ENCODE measurements around the gene ANKRD42. TPM values are rescaled to one million over a fixed set of nuclear protein-coding genes. Genes with fewer than 3 reads are reported as not detected.
"Not testable (repeated sequence)": the region's sequence is repeated elsewhere in the genome, so short reads cannot be mapped to it uniquely, and the experiment has no call there.

ANKRD42 gene
- total RNA-seq, 1 donor from 2014 or later = 11.5 TPM

GRCh38 chr11:83265331-83265730, 71.8 kb downstream of the ANKRD42 start:
- DNase-seq (ENCODE audit: low read depth) = no peak
- no peaks in the 10 kb centered on the region for H3K36me3 ChIP-seq (ENCODE audit: control insufficient read depth, insufficient read depth, low read length)
- no peaks in the 10 kb centered on the region for H3K27me3 ChIP-seq (ENCODE audit: control insufficient read depth, insufficient read depth, low read length)
- TF ChIP-seq CTCF (IDR thresholded peaks at IDR 0.05; ENCODE audit: insufficient read depth, low read length, poor library complexity, severe bottlenecking) = no peak
- no peak overlapping the region for H3K4me3 ChIP-seq (ENCODE audit: low read depth, low read length)

- H3K27me3 ChIP-seq (ENCODE audit: control insufficient read depth, insufficient read depth, low read length); H3K4me3 ChIP-seq (ENCODE audit: low read depth, low read length); DNase-seq (ENCODE audit: low read depth); H3K36me3 ChIP-seq (ENCODE audit: control insufficient read depth, insufficient read depth, low read length): not testable (repeated sequence)
These were observed 75.6 kb downstream of the ANKRD42 start for GRCh38 chr11:83269080-83269479.

GRCh38 chr11:83271734-83272133, 78.2 kb downstream of the ANKRD42 start:
- not testable (repeated sequence) for H3K27me3 ChIP-seq (ENCODE audit: control insufficient read depth, insufficient read depth, low read length); H3K36me3 ChIP-seq (ENCODE audit: control insufficient read depth, insufficient read depth, low read length); H3K4me3 ChIP-seq (ENCODE audit: low read depth, low read length); DNase-seq (ENCODE audit: low read depth)

- peak; percentile 23 for DNase-seq (ENCODE audit: low read depth)
- H3K4me3 ChIP-seq (ENCODE audit: low read depth, low read length) = no peak overlapping the region
- TF ChIP-seq CTCF (IDR thresholded peaks at IDR 0.05; ENCODE audit: insufficient read depth, low read length, poor library complexity, severe bottlenecking) = no peak
- no peaks in the 10 kb centered on the region for H3K36me3 ChIP-seq (ENCODE audit: control insufficient read depth, insufficient read depth, low read length)
- H3K27me3 ChIP-seq (ENCODE audit: control insufficient read depth, insufficient read depth, low read length) = no peaks in the 10 kb centered on the region
These were observed 79.1 kb downstream of the ANKRD42 start for GRCh38 chr11:83272627-83273026.

GRCh38 chr11:83275888-83276641, 82.6 kb downstream of the ANKRD42 start:
- H3K36me3 ChIP-seq (ENCODE audit: control insufficient read depth, insufficient read depth, low read length) = no peaks in the 10 kb centered on the region
- no peak overlapping the region for H3K4me3 ChIP-seq (ENCODE audit: low read depth, low read length)
- no peak for DNase-seq (ENCODE audit: low read depth)
- TF ChIP-seq CTCF (IDR thresholded peaks at IDR 0.05; ENCODE audit: insufficient read depth, low read length, poor library complexity, severe bottlenecking) = no peak
- H3K27me3 ChIP-seq (ENCODE audit: control insufficient read depth, insufficient read depth, low read length) = no peaks in the 10 kb centered on the region

GRCh38 chr11:83278351-83278750, 84.8 kb downstream of the ANKRD42 start:
- no peak for DNase-seq (ENCODE audit: low read depth)
- TF ChIP-seq CTCF (IDR thresholded peaks at IDR 0.05; ENCODE audit: insufficient read depth, low read length, poor library complexity, severe bottlenecking) = no peak
- no peaks in the 10 kb centered on the region for H3K36me3 ChIP-seq (ENCODE audit: control insufficient read depth, insufficient read depth, low read length)

GRCh38 chr11:83280256-83280655, 86.7 kb downstream of the ANKRD42 start:
- no peak for TF ChIP-seq CTCF (IDR thresholded peaks at IDR 0.05; ENCODE audit: insufficient read depth, low read length, poor library complexity, severe bottlenecking)
- no peak for DNase-seq (ENCODE audit: low read depth)
- no peak overlapping the region for H3K4me3 ChIP-seq (ENCODE audit: low read depth, low read length)

More at GRCh38 chr11:83278351-83278750, 84.8 kb downstream of the ANKRD42 start:
- Histone ChIP-seq H3K4me3 (ENCODE audit: low read depth, low read length) (no peak overlapping the region), H3K27me3 (ENCODE audit: control insufficient read depth, insufficient read depth, low read length) (no peaks in the 10 kb centered on the region)

More at GRCh38 chr11:83280256-83280655, 86.7 kb downstream of the ANKRD42 start:
- Histone ChIP-seq H3K27me3 (ENCODE audit: control insufficient read depth, insufficient read depth, low read length) (no peaks in the 10 kb centered on the region), H3K36me3 (ENCODE audit: control insufficient read depth, insufficient read depth, low read length) (no peaks in the 10 kb centered on the region)

Measured in kidney epithelial cell (primary cell).